ENCODE data around the gene OSMR.
"Not testable (repeated sequence)": the region's sequence is repeated elsewhere in the genome, so short reads cannot be mapped to it uniquely, and the experiment has no call there.

Gene OSMR

GRCh38 chr5:38846379-38847011 is 683 bp downstream of the OSMR start:
- no peak overlapping the region for H3K27ac ChIP-seq

GRCh38 chr5:38847559-38848347 is 1.9 kb downstream of the OSMR start:
- no peak overlapping the region for H3K27ac ChIP-seq
- TF ChIP-seq ZFX (IDR thresholded peaks at IDR 0.05; ENCODE audit: borderline replicate concordance) (no peak), CTCF (IDR thresholded peaks at IDR 0.05) (no peak)

More at GRCh38 chr5:38846379-38847011, 683 bp downstream of the OSMR start:
- TF ChIP-seq ZFX (IDR thresholded peaks at IDR 0.05; ENCODE audit: borderline replicate concordance) (no peak), CTCF (IDR thresholded peaks at IDR 0.05) (no peak)

- TF ChIP-seq ZFX (IDR thresholded peaks at IDR 0.05; ENCODE audit: borderline replicate concordance) (no peak), CTCF (IDR thresholded peaks at IDR 0.05) (no peak)
- H3K27ac ChIP-seq: no peak overlapping the region
Observed at GRCh38 chr5:38848637-38849036, 2.8 kb downstream of the OSMR start.

GRCh38 chr5:38851640-38852039 is 5.8 kb downstream of the OSMR start:
- not testable (repeated sequence) for H3K27ac ChIP-seq

- no peak overlapping the region for H3K27ac ChIP-seq
- TF ChIP-seq ZFX (IDR thresholded peaks at IDR 0.05; ENCODE audit: borderline replicate concordance) (no peak), CTCF (IDR thresholded peaks at IDR 0.05) (no peak)
Observed at GRCh38 chr5:38853753-38854470, 8.1 kb downstream of the OSMR start.

GRCh38 chr5:38854907-38855306 is 9.1 kb downstream of the OSMR start:
- TF ChIP-seq ZFX (IDR thresholded peaks at IDR 0.05; ENCODE audit: borderline replicate concordance): no peak
- TF ChIP-seq CTCF (IDR thresholded peaks at IDR 0.05): no peak
- no peak overlapping the region for H3K27ac ChIP-seq

GRCh38 chr5:38856660-38857059 is 10.8 kb downstream of the OSMR start:
- TF ChIP-seq CTCF (IDR thresholded peaks at IDR 0.05): no peak
- no peak for TF ChIP-seq ZFX (IDR thresholded peaks at IDR 0.05; ENCODE audit: borderline replicate concordance)
- no peak overlapping the region for H3K27ac ChIP-seq
